GM21423 (cell line): ENCODE measurements around the gene PHIP.

Experiments used
- ATAC-seq: cut with Tn5 transposase; IDR thresholded peaks from one replicate; pipeline ENCODE4 v1.9.1; 2021; ENCODE audit warnings: mild to moderate bottlenecking, moderate library complexity; ENCODE audit not compliant: unreplicated experiment

The PHIP gene

DNA sequence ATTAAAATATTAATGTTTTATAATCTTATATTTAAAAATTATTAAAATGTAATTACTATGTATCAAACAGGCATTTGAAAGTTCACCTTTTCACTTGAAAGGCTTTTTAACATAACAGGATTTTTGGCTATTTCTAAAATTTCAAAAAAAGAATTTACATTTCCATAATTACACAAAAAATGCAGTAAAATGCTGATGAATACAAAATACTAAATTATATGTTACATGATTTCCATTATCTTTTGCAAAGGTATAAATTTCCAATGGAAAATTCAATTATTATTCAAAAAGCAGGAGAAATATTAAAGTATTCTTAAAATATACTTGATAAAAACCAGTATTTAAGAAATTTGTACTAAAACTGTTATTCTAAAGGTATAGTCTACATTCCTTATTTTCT lies 66.1 kb downstream of the PHIP start:
- ATAC-seq: no peak

DNA sequence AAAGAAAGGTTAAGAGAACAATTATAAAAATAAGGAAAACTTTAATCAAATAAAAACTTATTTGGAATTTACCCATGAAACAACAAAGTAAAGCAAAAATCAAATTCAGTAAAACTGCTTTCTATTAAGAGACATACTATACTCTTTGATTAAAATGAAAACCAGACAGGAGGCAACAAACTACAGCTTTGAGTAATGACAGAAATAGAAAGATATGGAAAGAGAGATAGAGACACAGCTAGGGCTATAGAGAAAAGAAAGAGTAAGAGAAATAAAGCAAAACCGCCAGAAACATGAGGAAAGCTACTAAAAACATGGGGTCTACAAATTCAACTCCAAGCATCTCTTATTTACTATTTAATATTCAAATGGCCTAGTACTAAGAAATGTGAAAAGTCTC lies 67.6 kb downstream of the PHIP start:
- ATAC-seq: no peak

DNA sequence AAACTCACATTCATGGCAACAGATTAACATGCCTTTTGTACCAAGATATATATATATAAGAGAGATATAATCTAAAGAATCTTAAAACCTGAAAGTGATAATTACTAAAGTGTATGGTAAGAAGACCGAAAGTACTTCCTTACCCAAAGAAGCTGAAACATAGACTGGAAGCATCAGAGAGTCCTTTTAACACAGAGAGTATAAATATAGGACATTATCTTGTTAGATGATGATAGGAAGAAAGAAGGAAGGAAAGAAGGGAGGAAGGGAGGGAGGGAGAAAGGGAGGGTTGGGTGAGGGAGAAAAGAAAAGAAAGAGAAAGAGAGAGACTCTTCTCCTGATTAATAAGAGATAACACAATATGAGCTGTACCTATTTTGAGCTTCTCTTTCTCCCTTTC lies 68.2 kb downstream of the PHIP start:
- no peak for ATAC-seq

- no peak for ATAC-seq
Measured at GRCh38 chr6:79005497-79005896, 72.6 kb downstream of the PHIP start.

DNA sequence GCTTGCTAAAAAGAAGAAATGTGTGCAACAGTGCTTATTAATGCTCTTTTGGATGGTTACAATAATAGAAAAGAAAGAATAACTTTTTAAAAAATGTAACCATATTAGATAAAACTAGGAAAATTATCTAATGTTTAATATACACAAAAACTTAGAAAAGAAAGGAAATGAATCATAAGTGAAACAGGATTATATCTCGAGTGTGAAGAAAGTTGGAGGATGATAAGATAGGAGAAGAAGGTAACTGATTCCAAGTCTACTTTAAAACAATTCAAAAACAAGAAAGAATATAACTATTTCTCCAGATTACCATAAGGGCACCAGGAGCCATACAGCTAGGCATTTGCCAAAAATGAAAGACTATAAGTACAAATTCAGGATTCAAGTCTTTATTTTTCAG lies 73.0 kb downstream of the PHIP start:
- ATAC-seq: no peak

DNA sequence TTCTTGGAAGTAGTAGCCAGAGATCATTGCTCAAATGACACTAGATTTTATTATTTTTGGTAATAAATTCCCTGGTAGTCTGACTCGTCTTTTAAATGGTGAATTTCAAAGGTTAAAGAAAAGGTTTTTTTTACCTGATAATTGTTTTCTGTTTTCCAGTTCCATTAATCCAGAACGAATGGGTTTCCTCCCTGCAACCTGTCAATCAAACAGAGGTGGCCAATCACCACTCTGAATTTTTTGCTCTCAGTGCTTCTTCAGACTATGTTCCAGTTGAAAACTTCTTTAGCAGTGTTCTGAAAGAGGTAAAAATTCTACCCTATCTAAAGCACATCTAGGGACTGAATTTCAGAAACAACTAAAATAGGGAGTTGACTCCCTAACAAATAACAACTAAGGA lies 73.8 kb downstream of the PHIP start:
- no peak for ATAC-seq

GRCh38 chr6:79001415-79001814 lies 76.6 kb downstream of the PHIP start:
- ATAC-seq: no peak

DNA sequence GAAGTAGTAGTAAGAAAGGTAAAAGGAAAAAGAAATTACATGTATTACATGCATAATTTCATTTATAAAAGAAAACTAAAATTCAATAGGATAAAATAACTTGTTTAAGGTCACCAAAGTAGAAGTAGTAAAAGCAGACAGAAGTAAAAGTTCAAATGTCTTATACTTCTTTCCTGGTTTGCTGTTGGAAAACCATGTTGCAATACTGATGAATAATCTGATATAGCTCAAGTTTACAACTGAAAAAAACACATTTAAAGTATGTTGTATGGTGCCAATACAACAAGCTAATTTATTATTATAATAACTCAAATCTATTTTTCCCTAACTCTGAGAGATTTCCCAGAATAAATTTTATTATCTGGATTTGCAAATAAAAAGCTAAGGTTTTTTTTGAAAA lies 78.3 kb downstream of the PHIP start:
- ATAC-seq: no peak

DNA sequence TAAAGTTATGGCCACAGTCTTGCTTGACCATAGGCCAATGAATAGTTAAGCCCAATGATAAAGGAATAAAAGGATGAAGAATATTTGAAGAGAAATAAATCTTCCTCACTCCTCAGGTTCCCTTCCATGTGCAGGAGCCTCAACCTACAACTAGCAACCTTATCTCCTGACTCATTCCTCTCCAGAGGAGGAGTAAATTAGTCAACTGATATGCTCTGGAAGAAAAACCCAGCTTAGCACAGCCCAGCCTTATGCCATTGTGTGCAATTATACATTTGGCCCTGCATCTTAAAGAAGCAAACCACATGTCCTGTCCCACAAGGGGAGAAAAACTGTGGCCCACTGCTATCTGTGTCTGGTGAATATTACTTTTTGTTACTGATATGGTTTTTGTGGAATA lies 82.1 kb downstream of the PHIP start:
- no peak for ATAC-seq

GRCh38 chr6:78995346-78995745 lies 82.7 kb downstream of the PHIP start:
- ATAC-seq: no peak

- ATAC-seq: no peak
Measured at GRCh38 chr6:78993955-78994354, 84.1 kb downstream of the PHIP start.

- no peak for ATAC-seq
Measured at GRCh38 chr6:78989191-78989590, 88.9 kb downstream of the PHIP start.

- ATAC-seq: no peak
Measured at GRCh38 chr6:78986161-78986560, 91.9 kb downstream of the PHIP start.

DNA sequence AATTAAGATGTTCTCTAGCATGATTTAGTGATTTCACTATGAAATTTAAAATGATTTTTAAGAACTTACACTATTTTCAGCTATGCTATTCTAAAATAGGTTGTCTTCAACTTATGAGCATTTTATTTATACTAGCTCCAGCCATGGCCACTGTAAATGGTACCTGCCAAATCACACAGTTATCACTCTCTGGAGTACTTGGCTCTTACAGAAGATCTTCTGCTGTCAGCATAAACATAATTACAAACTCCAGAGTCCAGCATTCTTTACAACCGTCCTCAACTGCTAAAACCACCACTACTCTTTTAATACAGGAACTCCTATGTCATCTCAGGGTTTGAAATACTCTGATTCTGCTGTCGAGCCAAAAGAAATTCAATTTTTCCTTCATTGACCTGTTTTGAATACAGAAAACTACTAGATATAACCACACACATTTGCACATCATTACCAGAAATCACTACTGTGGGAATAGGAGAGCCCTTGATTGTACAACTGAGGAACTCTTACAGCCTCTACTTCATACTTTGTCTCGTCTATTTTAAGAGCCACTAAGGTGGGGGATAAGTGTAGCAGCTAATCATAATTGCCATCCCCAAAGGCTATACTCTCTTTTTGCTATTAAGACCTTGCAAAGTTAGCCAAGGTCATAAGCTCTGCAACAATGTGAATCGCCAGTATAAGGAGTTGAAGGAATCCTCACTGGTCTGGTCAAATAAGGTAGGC lies 93.7 kb downstream of the PHIP start:
- no peak for ATAC-seq

DNA sequence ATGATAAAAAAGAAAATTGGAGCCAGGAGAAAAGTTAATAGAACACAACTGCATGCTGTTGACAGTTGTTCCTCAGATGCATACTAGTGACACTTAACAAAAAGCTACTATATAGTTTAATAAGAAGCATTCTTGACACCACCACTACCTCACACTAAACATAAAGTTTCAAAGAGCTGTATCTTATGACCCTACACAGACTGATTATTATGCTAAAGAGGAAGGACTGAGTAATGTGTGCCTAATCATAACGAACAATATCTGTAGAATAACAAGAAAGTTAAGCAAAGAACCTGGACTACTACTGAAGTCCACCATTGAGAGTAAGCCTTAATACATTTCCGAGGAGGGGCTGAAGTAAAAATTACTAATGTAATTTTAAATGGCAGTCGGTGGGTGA lies 110.9 kb downstream of the PHIP start:
- ATAC-seq: no peak

GRCh38 chr6:78966542-78966941 lies 111.5 kb downstream of the PHIP start:
- ATAC-seq: no peak

DNA sequence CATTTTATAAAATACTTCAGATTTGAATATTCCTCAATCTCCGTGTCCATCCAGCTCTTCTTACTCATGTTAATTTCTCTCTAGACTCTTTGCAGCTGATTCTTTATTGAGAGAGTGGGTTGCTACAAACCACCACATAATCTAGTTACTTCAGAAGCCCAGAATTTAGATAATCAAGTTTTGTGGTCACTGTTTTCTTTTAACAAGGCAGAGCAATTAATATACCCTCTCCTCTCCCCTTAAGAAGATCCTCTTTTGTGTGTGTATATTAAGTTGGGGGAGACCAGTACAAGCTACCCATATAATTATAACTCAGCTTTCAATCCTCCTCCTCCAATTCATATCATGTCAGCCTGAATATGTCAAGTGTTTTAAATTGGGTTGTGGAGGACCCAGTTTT lies 115.6 kb downstream of the PHIP start:
- no peak for ATAC-seq

- ATAC-seq: no peak
Measured at GRCh38 chr6:78954740-78955139, 123.3 kb downstream of the PHIP start.

DNA sequence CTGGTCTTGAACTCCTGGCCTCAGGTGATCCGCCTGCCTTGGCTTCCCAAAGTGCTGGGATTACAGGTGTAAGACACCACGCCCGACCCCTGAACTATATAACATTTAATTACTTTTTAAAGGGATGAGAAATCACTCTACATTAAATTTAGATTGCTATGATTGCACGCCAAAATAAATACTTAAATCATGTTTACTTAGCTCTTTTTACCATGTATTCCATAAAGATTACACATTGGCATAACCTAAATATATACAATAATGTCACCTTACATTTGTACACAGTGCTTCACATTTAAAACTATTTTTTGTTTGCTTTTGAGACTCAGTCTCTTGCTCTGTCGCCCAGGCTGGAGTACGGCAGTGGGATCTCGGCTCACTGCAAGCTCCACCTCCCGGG lies 124.3 kb downstream of the PHIP start:
- ATAC-seq: no peak

GRCh38 chr6:78952362-78952761 lies 125.7 kb downstream of the PHIP start:
- no peak for ATAC-seq

- no peak for ATAC-seq
Measured at GRCh38 chr6:78948785-78949184, 129.3 kb downstream of the PHIP start.

DNA sequence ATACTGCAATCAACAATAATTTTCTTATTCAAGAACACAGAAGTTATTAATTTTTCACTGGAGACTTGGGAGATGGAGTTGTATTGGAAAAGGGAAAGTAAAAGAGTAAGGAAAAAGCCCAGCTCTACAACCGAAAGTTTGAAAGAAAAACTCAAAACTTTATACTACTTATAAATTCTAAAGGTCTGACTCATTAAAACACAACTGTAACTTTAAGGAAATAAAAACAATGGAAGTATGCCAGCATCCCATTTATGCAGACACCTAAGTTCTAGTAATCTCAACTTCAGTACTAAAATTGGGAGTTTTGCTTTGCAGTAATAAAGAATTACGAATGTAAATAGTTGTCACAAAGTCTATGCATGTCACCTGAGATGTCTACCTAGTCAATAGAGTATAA lies 130.1 kb downstream of the PHIP start:
- ATAC-seq: no peak

DNA sequence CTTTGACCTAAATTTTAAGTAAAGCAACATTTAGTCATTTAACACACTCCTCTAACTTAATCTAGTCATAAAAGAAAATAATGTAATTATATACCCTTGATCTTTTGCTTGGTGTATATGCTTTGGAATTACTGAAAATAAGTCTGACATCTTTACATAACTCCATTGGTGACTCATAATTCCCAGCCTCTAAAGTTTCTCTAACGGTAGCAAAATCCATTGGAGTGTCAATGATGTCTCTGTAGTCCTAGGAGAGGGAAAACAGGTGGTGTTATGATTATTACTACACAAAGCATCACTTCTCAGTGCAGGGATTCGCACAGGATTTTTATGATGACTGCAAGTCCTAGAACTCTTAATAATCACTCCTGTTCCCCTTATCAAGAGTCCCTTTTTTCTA lies 130.5 kb downstream of the PHIP start:
- no peak for ATAC-seq
